DMS79 (cell line): ENCODE measurements around the gene SLC9A3.

Experiments used
- DNase-seq: peaks from one replicate; lab custom pipeline; 2025; lab: John Stamatoyannopoulos, UW

Gene SLC9A3

GRCh38 chr5:505951-506525 is 18.2 kb downstream of the SLC9A3 start:
- DNase-seq = peak; percentile 59

- DNase-seq = no peak
These were observed 19.7 kb downstream of the SLC9A3 start for GRCh38 chr5:504326-505154.

GRCh38 chr5:502325-503079 is 21.7 kb downstream of the SLC9A3 start:
- DNase-seq = peak; percentile 97

GRCh38 chr5:501831-502184 is 22.4 kb downstream of the SLC9A3 start:
- DNase-seq = peak; percentile 38

- peak; percentile 77 for DNase-seq
These were observed 23.0 kb downstream of the SLC9A3 start for GRCh38 chr5:501105-501830.

GRCh38 chr5:500491-500890 is 23.8 kb downstream of the SLC9A3 start:
- DNase-seq = no peak

GRCh38 chr5:499233-500209 is 24.7 kb downstream of the SLC9A3 start:
- DNase-seq = peak; percentile 17

GRCh38 chr5:497871-498509 is 26.3 kb downstream of the SLC9A3 start:
- DNase-seq = no peak

GRCh38 chr5:497090-497700 is 27.1 kb downstream of the SLC9A3 start:
- no peak for DNase-seq

- no peak for DNase-seq
These were observed 28.2 kb downstream of the SLC9A3 start for GRCh38 chr5:496028-496427.

- no peak for DNase-seq
These were observed 29.5 kb downstream of the SLC9A3 start for GRCh38 chr5:494667-495255.

GRCh38 chr5:493758-494157 is 30.5 kb downstream of the SLC9A3 start:
- no peak for DNase-seq

- DNase-seq = no peak
These were observed 31.0 kb downstream of the SLC9A3 start for GRCh38 chr5:493119-493701.

- DNase-seq = no peak
These were observed 31.8 kb downstream of the SLC9A3 start for GRCh38 chr5:492314-492893.

GRCh38 chr5:491856-492155 is 32.4 kb downstream of the SLC9A3 start:
- DNase-seq = no peak

GRCh38 chr5:491119-491855 is 33.0 kb downstream of the SLC9A3 start:
- no peak for DNase-seq

- DNase-seq = no peak
These were observed 33.8 kb downstream of the SLC9A3 start for GRCh38 chr5:490116-491106.
